Pancreas (tissue), 10 donors: ENCODE measurements around the gene ZNF710. TPM values are rescaled to one million over a fixed set of nuclear protein-coding genes. Genes with fewer than 3 reads are reported as not detected.
A peak's percentile ranks its signal among the peaks of the same experiment; 100 is the strongest.
"Not testable (repeated sequence)": the region's sequence is repeated elsewhere in the genome, so short reads cannot be mapped to it uniquely, and the experiment has no call there.

Experiments used
- ATAC-seq, 4 donors: fragments of 200-7000 bp; cut with Tn5 transposase; one replicate each; pipeline versions ENCODE4 v1.8.0 to v1.9.1; 2020; ENCODE audit warnings: mild to moderate bottlenecking in 4 of 4, moderate library complexity in 4 of 4
- DNase-seq, 6 donors: peaks; one replicate each; pipeline ENCODE4 v3.0.0-alpha.2; 2020
- FAIRE-seq: peaks from 2 replicates; lab custom pipeline; 2012; peaks lifted over from hg19 to GRCh38; lab: Jason Lieb, UNC
- H3K27ac ChIP-seq, 4 donors: fragments of 200-600 bp; sonication (generic); 1 replicate in 3 of 4; 2 replicates in 1 of 4; pipeline versions ENCODE4 v1.5.0 to v1.8.0; 2020
- H3K27me3 ChIP-seq, 4 donors: fragments of 200-600 bp; one replicate each; pipeline ENCODE4 v1.8.0; 2021
- H3K36me3 ChIP-seq, 3 donors: fragments of 200-600 bp; sonication (generic) in 1 of 3; one replicate each; pipeline versions ENCODE4 v1.5.0 to v1.8.0; 2020 to 2021
- H3K4me1 ChIP-seq, 3 donors: fragments of 200-600 bp; one replicate each; pipeline ENCODE4 v1.8.0; 2021
- H3K4me3 ChIP-seq, 4 donors: fragments of 200-600 bp; sonication (generic) in 2 of 4; one replicate each; pipeline versions ENCODE4 v1.5.0 to v1.8.0; 2020 to 2021
- H3K9me3 ChIP-seq, 4 donors: fragments of 200-600 bp; one replicate each; pipeline ENCODE4 v1.8.0; 2021
- WGBS, 2 donors: extraction: QIAGEN DNeasy Blood & Tissue Kit; methylation state at CpG; one replicate each; pipeline ENCODE4 v1.1.7; 2013; 5-methylcytosine and 5-hydroxymethylcytosine counted together
- intact Hi-C, 3 donors: fragments of 100-400 bp; cut with DNase I; formaldehyde crosslinking; loops; one replicate each; pipeline versions ENCODE4 v1.11.1 to v1.14.2; 2022
- polyA plus RNA-seq, 2 donors: library from polyadenylated mRNA; stranded (reverse); fragments of 200-250 nt; gene quantifications; one replicate each; pipeline ENCODE4 v1.2.3, GENCODE V29; 2013
- total RNA-seq, 6 donors: library from RNA; stranded (reverse); fragmentation: NEBNext Ultra II Directional in 4 of 6; extraction: Animal tissue kit (Norgen Biotek cat#: 25700) in 4 of 6; gene quantifications; one replicate each; pipeline versions ENCODE4 v1.2.1 to v1.2.4, GENCODE V29; 2021 to 2023
- TF ChIP-seq, protein P1 (sequence below), 4 donors: fragments of 200-600 bp; sonication (generic) in 3 of 4; IDR thresholded peaks; one replicate each; pipeline versions ENCODE4 v1.5.0 to v1.8.0; 2021; ENCODE audit warnings: antibody characterized with exemption in 4 of 4
- donor health status: healthy with polysubstance abuse.
- donor health status: DM: no; HTN: no; CAD: no; lungs with moderate emphysema.
- donor health status: DM: no; HTN: no; CAD: no.
- donor health status: control.
- donor health status: control.
- donor health status: Bipolar disorder and iron deficiency.
- donor health status: DM: yes; HTN: yes; CAD: no.
- donor health status: DM: no; HTN: no; CAD: no.
- donor health status: DM: no; HTN: no; CAD: no.
- donor health status: DM: yes; HTN: yes; CAD: no.

The ZNF710 gene
- total and polyA plus RNA-seq, 8 donors, result 31.9 to 298 (median 37.8) TPM

DNA sequence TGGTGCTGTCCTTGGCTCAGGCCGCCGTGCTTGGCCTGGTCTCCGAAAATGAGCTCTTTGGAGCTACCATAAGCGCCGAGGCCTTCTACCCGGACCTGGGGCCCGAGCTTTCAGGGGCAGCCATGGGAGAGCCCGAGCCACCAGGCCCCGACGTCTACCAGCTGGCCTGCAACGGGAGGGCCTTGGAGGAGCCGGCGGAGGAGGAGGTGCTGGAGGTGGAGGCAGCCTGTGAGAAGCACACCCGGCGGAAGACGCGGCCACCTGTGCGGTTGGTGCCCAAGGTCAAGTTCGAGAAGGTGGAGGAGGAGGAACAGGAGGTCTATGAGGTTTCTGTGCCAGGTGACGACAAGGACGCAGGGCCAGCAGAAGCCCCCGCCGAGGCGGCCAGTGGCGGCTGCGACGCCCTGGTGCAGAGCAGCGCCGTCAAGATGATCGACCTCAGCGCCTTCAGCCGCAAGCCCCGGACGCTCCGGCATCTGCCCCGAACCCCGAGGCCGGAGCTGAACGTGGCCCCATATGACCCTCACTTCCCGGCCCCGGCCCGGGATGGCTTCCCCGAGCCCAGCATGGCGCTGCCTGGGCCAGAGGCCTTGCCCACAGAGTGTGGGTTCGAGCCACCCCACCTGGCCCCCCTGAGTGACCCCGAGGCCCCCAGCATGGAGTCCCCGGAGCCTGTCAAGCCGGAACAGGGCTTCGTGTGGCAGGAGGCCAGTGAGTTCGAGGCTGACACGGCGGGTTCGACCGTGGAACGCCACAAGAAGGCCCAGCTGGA lies 66.2 kb downstream of the ZNF710 start:
- DNase-seq (peak in 5 of 6 donors; percentile 70 to 91 (median 86)), FAIRE-seq (no peak), ATAC-seq (peak in 3 of 4 donors; percentile 14 to 52 (median 44))
- Histone ChIP-seq H3K4me3 (no peak overlapping the region), H3K27me3 (no peaks in the 10 kb centered on the region), H3K36me3 (peaks cover 0 to 15% (median 4%) of the 10 kb centered on the region in 3 donors), H3K27ac (peak overlapping the region in 3 of 4 donors; percentile 39 to 71 (median 58)), H3K9me3 (no peaks in the 10 kb centered on the region), H3K4me1 (peaks cover 11 to 36% (median 15%) of the 10 kb centered on the region in 3 donors)
- TF ChIP-seq, protein P1, sequence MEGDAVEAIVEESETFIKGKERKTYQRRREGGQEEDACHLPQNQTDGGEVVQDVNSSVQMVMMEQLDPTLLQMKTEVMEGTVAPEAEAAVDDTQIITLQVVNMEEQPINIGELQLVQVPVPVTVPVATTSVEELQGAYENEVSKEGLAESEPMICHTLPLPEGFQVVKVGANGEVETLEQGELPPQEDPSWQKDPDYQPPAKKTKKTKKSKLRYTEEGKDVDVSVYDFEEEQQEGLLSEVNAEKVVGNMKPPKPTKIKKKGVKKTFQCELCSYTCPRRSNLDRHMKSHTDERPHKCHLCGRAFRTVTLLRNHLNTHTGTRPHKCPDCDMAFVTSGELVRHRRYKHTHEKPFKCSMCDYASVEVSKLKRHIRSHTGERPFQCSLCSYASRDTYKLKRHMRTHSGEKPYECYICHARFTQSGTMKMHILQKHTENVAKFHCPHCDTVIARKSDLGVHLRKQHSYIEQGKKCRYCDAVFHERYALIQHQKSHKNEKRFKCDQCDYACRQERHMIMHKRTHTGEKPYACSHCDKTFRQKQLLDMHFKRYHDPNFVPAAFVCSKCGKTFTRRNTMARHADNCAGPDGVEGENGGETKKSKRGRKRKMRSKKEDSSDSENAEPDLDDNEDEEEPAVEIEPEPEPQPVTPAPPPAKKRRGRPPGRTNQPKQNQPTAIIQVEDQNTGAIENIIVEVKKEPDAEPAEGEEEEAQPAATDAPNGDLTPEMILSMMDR (IDR thresholded peaks at IDR 0.05), result no peak
- intact Hi-C loops, result loop anchor here in 1 of 3 donors (5.0 kb wide), 1 partner anchor 60 kb away; no protein-coding TSS in a partner anchor
- 43 to 51% methylated on average over 51 to 55 of the region's 55 CpGs for WGBS, 2 donors

DNA sequence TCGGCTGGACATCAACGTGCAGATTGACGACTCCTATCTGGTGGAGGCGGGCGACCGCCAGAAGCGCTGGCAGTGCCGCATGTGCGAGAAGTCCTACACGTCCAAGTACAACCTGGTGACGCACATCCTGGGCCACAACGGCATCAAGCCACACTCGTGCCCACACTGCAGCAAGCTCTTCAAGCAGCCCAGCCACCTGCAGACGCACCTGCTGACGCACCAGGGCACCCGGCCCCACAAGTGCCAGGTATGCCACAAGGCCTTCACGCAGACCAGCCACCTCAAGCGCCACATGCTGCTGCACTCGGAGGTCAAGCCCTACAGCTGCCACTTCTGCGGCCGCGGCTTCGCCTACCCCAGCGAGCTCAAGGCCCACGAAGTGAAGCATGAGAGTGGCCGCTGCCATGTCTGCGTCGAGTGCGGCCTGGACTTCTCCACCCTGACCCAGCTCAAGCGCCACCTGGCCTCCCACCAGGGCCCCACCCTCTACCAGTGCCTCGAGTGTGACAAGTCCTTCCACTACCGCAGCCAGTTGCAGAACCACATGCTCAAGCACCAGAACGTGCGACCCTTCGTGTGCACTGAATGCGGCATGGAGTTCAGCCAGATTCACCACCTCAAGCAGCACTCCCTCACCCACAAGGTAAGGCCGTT lies 67.0 kb downstream of the ZNF710 start:
- peak overlapping the region in 3 of 4 donors; percentile 39 to 71 (median 58) for H3K27ac ChIP-seq
- no peaks in the 10 kb centered on the region for H3K9me3 ChIP-seq
- H3K27me3 ChIP-seq, result no peaks in the 10 kb centered on the region
- peaks cover 8 to 34% (median 13%) of the 10 kb centered on the region in 3 donors for H3K4me1 ChIP-seq
- TF ChIP-seq, protein P1 (IDR thresholded peaks at IDR 0.05), result no peak
- peak in 5 of 6 donors; percentile 62 to 94 (median 87) for DNase-seq
- 66 to 69% methylated on average over 37 of the region's 37 CpGs for WGBS, 2 donors
- peaks cover 0 to 15% (median 4%) of the 10 kb centered on the region in 3 donors for H3K36me3 ChIP-seq
- FAIRE-seq, result no peak
- ATAC-seq, result peak; percentile 3 to 61 (median 40)
- no peak overlapping the region for H3K4me3 ChIP-seq
- intact Hi-C loops, result loop anchor here in 1 of 3 donors (5.0 kb wide), 1 partner anchor 61 kb away; no protein-coding TSS in a partner anchor

DNA sequence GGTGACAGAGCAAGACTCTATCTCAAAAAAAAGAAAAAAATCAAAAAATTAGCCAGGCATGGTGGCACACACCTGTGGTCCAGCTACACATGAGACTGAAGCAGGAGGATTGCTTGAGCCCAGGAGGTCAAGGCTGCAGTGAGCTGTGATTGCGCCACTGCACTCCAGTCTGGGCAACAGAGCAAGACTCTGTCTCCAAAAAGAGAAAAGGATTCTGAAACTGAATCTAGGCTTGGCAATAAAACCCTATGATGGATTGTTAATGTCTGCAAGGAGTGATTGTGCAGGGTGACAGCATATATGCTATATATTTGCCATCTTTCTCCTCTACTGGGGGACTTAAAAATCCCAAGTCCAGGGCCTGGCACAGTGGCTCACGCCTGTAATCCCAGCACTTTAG lies 69.5 kb downstream of the ZNF710 start:
- peaks cover 0 to 15% (median 4%) of the 10 kb centered on the region in 3 donors for H3K36me3 ChIP-seq
- H3K4me1 ChIP-seq, result peaks cover 17 to 49% (median 24%) of the 10 kb centered on the region in 3 donors
- not testable (repeated sequence) for H3K27me3 ChIP-seq, ATAC-seq, H3K4me3 ChIP-seq, FAIRE-seq, DNase-seq, H3K9me3 ChIP-seq
- intact Hi-C loops, result loop anchor here in 2 of 3 donors (5.0 kb wide), 2 partner anchors 63 to 168 kb away; no protein-coding TSS in a partner anchor
- peak overlapping the region in 1 of 4 donors; percentile 23 for H3K27ac ChIP-seq
- WGBS, 2 donors, result 79 to 82% methylated on average over 2 of the region's 2 CpGs

DNA sequence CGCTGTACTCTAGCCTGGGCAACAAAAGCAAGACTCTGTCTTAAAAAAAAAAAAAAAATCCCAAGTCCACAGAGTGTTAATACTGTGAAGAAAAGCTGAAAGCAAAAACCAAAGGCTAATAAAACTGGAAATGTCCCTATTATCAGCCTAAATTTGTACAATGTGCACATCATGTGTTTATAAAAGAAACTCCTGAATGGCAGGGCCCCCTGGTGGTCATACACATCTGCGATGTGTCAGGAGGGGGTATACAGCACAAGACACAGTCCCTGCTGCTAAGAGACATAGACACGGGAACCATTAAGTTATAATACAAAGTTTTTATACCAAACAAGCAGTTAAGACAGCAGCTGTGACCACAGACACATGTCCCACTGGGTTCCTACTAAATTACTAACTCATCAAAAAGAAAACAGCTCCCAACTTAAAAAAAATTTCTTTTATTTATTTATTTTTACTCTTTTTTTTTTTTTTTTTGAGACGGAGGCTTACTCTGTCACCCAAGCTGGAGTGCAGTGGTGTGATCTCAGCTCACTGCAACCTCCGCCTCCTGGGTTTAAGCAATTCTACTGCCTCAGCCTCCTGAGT lies 70.2 kb downstream of the ZNF710 start:
- Histone ChIP-seq H3K4me1 (peaks cover 22 to 56% (median 31%) of the 10 kb centered on the region in 3 donors), H3K9me3 (no peaks in the 10 kb centered on the region), H3K27me3 (no peaks in the 10 kb centered on the region), H3K4me3 (no peak overlapping the region), H3K36me3 (peaks cover 0 to 15% (median 4%) of the 10 kb centered on the region in 3 donors), H3K27ac (peak overlapping the region in 2 of 4 donors; percentile 2 to 46)
- DNase-seq, result peak in 5 of 6 donors; percentile 72 to 81 (median 75)
- 38 to 42% methylated on average over 5 of the region's 5 CpGs for WGBS, 2 donors
- TF ChIP-seq, protein P1 (IDR thresholded peaks at IDR 0.05), result peak; percentile 54 to 75 (median 66)
- intact Hi-C loops, result loop anchor here in 2 of 3 donors (5.0 kb wide), 2 partner anchors 64 to 169 kb away; no protein-coding TSS in a partner anchor
- no peak for FAIRE-seq
- peak in 3 of 4 donors; percentile 31 to 63 (median 39) for ATAC-seq
